ENCODE data around the gene SNX7. TPM values are rescaled to one million over a fixed set of nuclear protein-coding genes. Genes with fewer than 3 reads are reported as not detected.

Gene SNX7
- total RNA-seq, 1 experiment from 2014 or later, result 25.3 TPM

DNA sequence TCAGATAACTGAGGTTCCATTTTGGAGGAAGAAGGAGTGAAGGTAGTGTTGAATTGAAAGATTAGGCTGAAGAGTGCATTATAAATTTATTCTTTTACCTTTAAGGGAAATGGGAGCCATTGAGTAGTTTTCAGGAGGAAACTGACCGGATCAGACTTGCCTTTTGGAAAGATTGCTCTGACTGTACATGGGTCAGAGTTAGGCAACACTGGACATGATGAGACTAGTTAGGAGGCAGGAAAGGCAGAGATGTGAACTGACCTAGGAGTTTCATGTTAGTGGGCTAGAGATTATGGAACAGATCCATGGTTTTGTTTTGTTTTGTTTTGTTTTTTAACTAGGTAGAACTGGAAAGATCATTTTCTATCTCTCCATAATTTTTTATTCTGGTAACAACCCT, 78.2 kb downstream of the SNX7 start:
- no TSS peak for BruUV-seq (replicated peaks)
- Histone ChIP-seq H3K4me2 (no peak overlapping the region), H3K9me3 (ENCODE audit: insufficient read depth, low read depth) (no peaks in the 10 kb centered on the region), H3K36me3 (ENCODE audit: low read depth) (no peaks in the 10 kb centered on the region), H3F3A (ENCODE audit: insufficient read depth, low read depth) (no peaks in the 10 kb centered on the region), H3K27ac (no peak overlapping the region), H3K4me3 (no peak overlapping the region), H2AFZ (no peak overlapping the region), H4K20me1 (ENCODE audit: insufficient read depth) (no peaks in the 10 kb centered on the region), H3K9me2 (ENCODE audit: insufficient read depth) (no peaks in the 10 kb centered on the region), H3K27me3 (ENCODE audit: insufficient read depth, low read depth) (no peaks in the 10 kb centered on the region), H3K79me2 (ENCODE audit: low read depth) (no peaks in the 10 kb centered on the region), H3K4me1 (replicated peaks; ENCODE audit: insufficient read depth) (no peaks in the 10 kb centered on the region)
- ChIA-PET CTCF (no interaction called here), POLR2A (ENCODE audit: unreplicated experiment) (no interaction called here)
- intact Hi-C loops (cut with micrococcal nuclease; ENCODE audit: unreplicated experiment), result no loop called here
- TF ChIP-seq EZH2 (IDR thresholded peaks at IDR 0.05; ENCODE audit: low read depth), result no peak
- TF ChIP-seq, protein P1, sequence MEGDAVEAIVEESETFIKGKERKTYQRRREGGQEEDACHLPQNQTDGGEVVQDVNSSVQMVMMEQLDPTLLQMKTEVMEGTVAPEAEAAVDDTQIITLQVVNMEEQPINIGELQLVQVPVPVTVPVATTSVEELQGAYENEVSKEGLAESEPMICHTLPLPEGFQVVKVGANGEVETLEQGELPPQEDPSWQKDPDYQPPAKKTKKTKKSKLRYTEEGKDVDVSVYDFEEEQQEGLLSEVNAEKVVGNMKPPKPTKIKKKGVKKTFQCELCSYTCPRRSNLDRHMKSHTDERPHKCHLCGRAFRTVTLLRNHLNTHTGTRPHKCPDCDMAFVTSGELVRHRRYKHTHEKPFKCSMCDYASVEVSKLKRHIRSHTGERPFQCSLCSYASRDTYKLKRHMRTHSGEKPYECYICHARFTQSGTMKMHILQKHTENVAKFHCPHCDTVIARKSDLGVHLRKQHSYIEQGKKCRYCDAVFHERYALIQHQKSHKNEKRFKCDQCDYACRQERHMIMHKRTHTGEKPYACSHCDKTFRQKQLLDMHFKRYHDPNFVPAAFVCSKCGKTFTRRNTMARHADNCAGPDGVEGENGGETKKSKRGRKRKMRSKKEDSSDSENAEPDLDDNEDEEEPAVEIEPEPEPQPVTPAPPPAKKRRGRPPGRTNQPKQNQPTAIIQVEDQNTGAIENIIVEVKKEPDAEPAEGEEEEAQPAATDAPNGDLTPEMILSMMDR (conservative IDR thresholded peaks at IDR 0.05), result no peak
- peak in 1 of 2 experiments; percentile 32 for DNase-seq

DNA sequence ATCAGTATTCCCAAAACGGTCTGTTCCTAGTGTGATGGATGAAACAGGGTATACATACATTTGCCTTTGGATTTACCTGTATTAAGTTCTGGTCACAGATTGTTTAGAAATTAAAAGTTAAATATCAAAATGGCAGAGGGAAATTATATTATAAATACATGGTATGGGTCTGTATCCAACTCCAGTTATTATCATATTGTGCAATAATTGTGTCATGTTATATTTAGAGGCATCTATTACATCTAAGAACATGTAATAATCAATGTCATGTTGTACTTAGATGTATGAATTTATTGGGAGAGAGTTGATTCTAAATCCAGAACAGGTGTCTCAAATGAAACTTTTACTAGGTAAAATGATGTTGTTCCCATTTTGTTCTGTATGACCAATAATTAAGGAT, 79.6 kb downstream of the SNX7 start:
- POLR2A ChIA-PET (ENCODE audit: unreplicated experiment), result no interaction called here
- intact Hi-C loops (cut with micrococcal nuclease; ENCODE audit: unreplicated experiment), result no loop called here

DNA sequence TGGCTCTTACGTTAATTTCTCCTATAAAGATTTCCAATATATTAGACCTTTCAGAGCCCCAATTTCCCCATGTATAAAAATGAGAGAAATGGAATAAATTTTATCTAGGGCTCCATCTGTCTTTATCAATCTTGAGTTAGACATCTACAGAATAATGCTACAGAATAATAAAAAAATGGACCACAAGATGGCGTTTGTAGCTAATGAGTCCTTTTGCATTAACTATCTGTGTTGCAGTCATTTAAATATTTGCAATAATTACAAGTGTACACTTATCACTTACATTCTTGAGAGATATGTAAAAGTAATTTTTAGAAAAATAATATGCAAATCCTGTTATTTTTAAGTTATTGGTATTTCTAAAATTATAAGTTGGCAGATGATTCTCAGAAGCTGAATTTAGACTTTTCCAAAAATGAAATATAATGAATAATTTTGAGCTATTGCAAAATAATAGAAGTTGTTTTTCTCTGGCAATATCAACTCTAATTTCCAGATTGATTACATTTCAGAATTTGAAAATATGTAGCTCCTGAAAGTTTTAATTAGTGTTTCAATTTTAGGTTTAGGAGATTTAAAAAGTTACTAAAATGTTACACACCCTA, 87.7 kb downstream of the SNX7 start:
- no peak overlapping the region for H2AFZ ChIP-seq
- no peak for DNase-seq
- no peaks in the 10 kb centered on the region for H3K79me2 ChIP-seq (ENCODE audit: low read depth)
- POLR2A ChIA-PET (ENCODE audit: unreplicated experiment), result interaction anchor here (0.6 to 0.7 kb wide), 2 partner anchors 36 to 671 kb away, joined by 3 to 8 read pairs; no protein-coding TSS in a partner anchor
- no peak overlapping the region for H3K4me2 ChIP-seq
- H3K36me3 ChIP-seq (ENCODE audit: low read depth), result no peaks in the 10 kb centered on the region
- BruUV-seq (replicated peaks), result no TSS peak
- H3K27me3 ChIP-seq (ENCODE audit: insufficient read depth, low read depth), result no peaks in the 10 kb centered on the region
- no peak overlapping the region for H3K27ac ChIP-seq
- H3K4me1 ChIP-seq (replicated peaks; ENCODE audit: insufficient read depth), result no peaks in the 10 kb centered on the region
- TF ChIP-seq, protein P1 (conservative IDR thresholded peaks at IDR 0.05), result peak; percentile 77
- no peak for TF ChIP-seq EZH2 (IDR thresholded peaks at IDR 0.05; ENCODE audit: low read depth)
- no peaks in the 10 kb centered on the region for H4K20me1 ChIP-seq (ENCODE audit: insufficient read depth)
- H3K9me3 ChIP-seq (ENCODE audit: insufficient read depth, low read depth), result no peaks in the 10 kb centered on the region
- no peaks in the 10 kb centered on the region for H3K9me2 ChIP-seq (ENCODE audit: insufficient read depth)
- H3K4me3 ChIP-seq, result no peak overlapping the region
- intact Hi-C loops (cut with micrococcal nuclease; ENCODE audit: unreplicated experiment), result loop anchor here (1.0 kb wide), 1 partner anchor 958 kb away; no protein-coding TSS in a partner anchor
- H3F3A ChIP-seq (ENCODE audit: insufficient read depth, low read depth), result no peaks in the 10 kb centered on the region
- CTCF ChIA-PET, result interaction anchor here (0.6 kb wide), 2 partner anchors 50 to 590 kb away, joined by 3 to 4 read pairs; no protein-coding TSS in a partner anchor

More for the DNA sequence above, 79.6 kb downstream of the SNX7 start:
- Histone ChIP-seq H3K4me1 (replicated peaks; ENCODE audit: insufficient read depth) (no peaks in the 10 kb centered on the region), H3K4me2 (no peak overlapping the region), H3K36me3 (ENCODE audit: low read depth) (no peaks in the 10 kb centered on the region), H3K79me2 (ENCODE audit: low read depth) (no peaks in the 10 kb centered on the region), H3F3A (ENCODE audit: insufficient read depth, low read depth) (no peaks in the 10 kb centered on the region), H3K27me3 (ENCODE audit: insufficient read depth, low read depth) (no peaks in the 10 kb centered on the region), H3K27ac (no peak overlapping the region), H2AFZ (no peak overlapping the region), H3K4me3 (no peak overlapping the region), H3K9me2 (ENCODE audit: insufficient read depth) (no peaks in the 10 kb centered on the region), H4K20me1 (ENCODE audit: insufficient read depth) (no peaks in the 10 kb centered on the region), H3K9me3 (ENCODE audit: insufficient read depth, low read depth) (no peaks in the 10 kb centered on the region)
- no peak for TF ChIP-seq EZH2 (IDR thresholded peaks at IDR 0.05; ENCODE audit: low read depth)
- TF ChIP-seq, protein P1 (conservative IDR thresholded peaks at IDR 0.05), result no peak
- CTCF ChIA-PET, result no interaction called here
- no TSS peak for BruUV-seq (replicated peaks)
- no peak for DNase-seq
